HepG2 (cell line): Measurements from ENCODE around the gene UTS2R. TPM values are rescaled to one million over a fixed set of nuclear protein-coding genes. Genes with fewer than 3 reads are reported as not detected.

Experiments
- AHR ChIP-seq: IDR thresholded peaks from 2 replicates; pipeline ENCODE4 v1.6.1; 2018; ENCODE audit warnings: missing genetic modification reagents, missing compliant biosample characterization
- CBFB ChIP-seq: sonication (generic); formaldehyde crosslinking; IDR thresholded peaks from 2 replicates; pipeline ENCODE4 v1.4.0; 2020; ENCODE audit warnings: missing genetic modification reagents
- MEF2D ChIP-seq: sonication (generic); formaldehyde crosslinking; IDR thresholded peaks from 2 replicates; pipeline ENCODE4 v1.5.1; 2020; ENCODE audit warnings: mild to moderate bottlenecking, missing genetic modification reagents
- MYNN ChIP-seq: sonication (generic); formaldehyde crosslinking; IDR thresholded peaks from 2 replicates; pipeline ENCODE4 v1.4.0; 2020; ENCODE audit warnings: mild to moderate bottlenecking, low read depth, missing genetic modification reagents
- NFKBIZ ChIP-seq: IDR thresholded peaks from 2 replicates; pipeline ENCODE4 v1.6.1; 2018; ENCODE audit warnings: missing genetic modification reagents, missing compliant biosample characterization
- NONO ChIP-seq, 2 experiments: fragments of 450-650 bp in 1 of 2; sonication (generic) in 1 of 2; formaldehyde crosslinking in 1 of 2; IDR thresholded peaks in 1 of 2; conservative IDR thresholded peaks in 1 of 2; 2 replicates each; pipeline versions ENCODE4 v1.6.1 to v1.8.0; 2017 to 2022; ENCODE audit warnings: mild to moderate bottlenecking in 1 of 2, missing genetic modification reagents in 1 of 2, moderate library complexity in 1 of 2
- PRDM15 ChIP-seq: sonication (generic); formaldehyde crosslinking; IDR thresholded peaks from 2 replicates; pipeline ENCODE4 v1.4.0; 2020; ENCODE audit warnings: missing genetic modification reagents
- TBX2 ChIP-seq: sonication (generic); formaldehyde crosslinking; IDR thresholded peaks from 2 replicates; pipeline ENCODE4 v1.5.0; 2020; ENCODE audit warnings: missing genetic modification reagents, mild to moderate bottlenecking, borderline replicate concordance
- ZKSCAN8 ChIP-seq: IDR thresholded peaks from 2 replicates; pipeline ENCODE4 v1.6.1; 2016; ENCODE audit warnings: borderline replicate concordance, missing genetic modification reagents, missing compliant biosample characterization
- ZNF136 ChIP-seq: sonication (generic); formaldehyde crosslinking; IDR thresholded peaks from 2 replicates; pipeline ENCODE4 v1.8.1; 2022; ENCODE audit warnings: low read depth, mild to moderate bottlenecking, moderate library complexity, missing genetic modification reagents
- ZNF142 ChIP-seq: sonication (generic); formaldehyde crosslinking; IDR thresholded peaks from 2 replicates; pipeline ENCODE4 v1.4.0; 2020; ENCODE audit warnings: missing genetic modification reagents
- ZNF710 ChIP-seq: sonication (generic); formaldehyde crosslinking; IDR thresholded peaks from 2 replicates; pipeline ENCODE4 v1.5.0; 2020; ENCODE audit warnings: mild to moderate bottlenecking, missing genetic modification reagents, borderline replicate concordance
- polyA plus RNA-seq, 8 experiments: library from polyadenylated mRNA; depleted of rRNA in 3 of 8; stranded (reverse) in 7 of 8; unstranded in 1 of 8; fragments of >200 nt; fragmentation: Illumina TruSeq in 4 of 8; extraction: Trizol in 4 of 8; gene quantifications; 2 replicates each; pipeline versions ENCODE4 v1.2.1 to v1.2.3, GENCODE V29; 2011 to 2016; ENCODE audit warnings: low read depth in 4 of 8, missing spikeins in 1 of 8, mixed read lengths in 1 of 8; ENCODE audit not compliant: insufficient read depth in 1 of 8
- total RNA-seq, 5 experiments: library from RNA; depleted of rRNA; stranded (reverse); fragments of >200 nt; fragmentation: Illumina TruSeq; extraction: Trizol; gene quantifications; 2 replicates each; pipeline ENCODE4 v1.2.3, GENCODE V29; 2016; ENCODE audit warnings: low read depth in 1 of 5

UTS2R gene
- total and polyA plus RNA-seq, 2 of the 13 experiments (the other 11 are each of a cell fraction or from before 2014, with no cell fraction given): 0.13 to 0.15 TPM

GRCh38 chr17:82342361-82343079, 29.0 kb upstream of the UTS2R start (continued):
- TF ChIP-seq PRDM15 (CRISPR knock-in tag): peak; percentile 50; the same call in 1 of the 2 replicates
- TF ChIP-seq ZKSCAN8 (CRISPR knock-in tag): 0 out of 2 replicates have a peak, but pooled peaks have one; percentile 11
- 0 out of 2 replicates have a peak, but pooled peaks have one; percentile 35 for TF ChIP-seq TBX2 (CRISPR knock-in tag)
- TF ChIP-seq ZNF142 (CRISPR knock-in tag): 0 out of 2 replicates have a peak, but pooled peaks have one; percentile 16
- TF ChIP-seq AHR: 0 out of 2 replicates have a peak, but pooled peaks have one; percentile 19
- no peak for TF ChIP-seq ZNF136 (CRISPR knock-in tag)
- TF ChIP-seq MYNN (CRISPR knock-in tag): no peak
- no peak for TF ChIP-seq CBFB (CRISPR knock-in tag)
- 0 out of 2 replicates have a peak, but pooled peaks have one; percentile 1 for TF ChIP-seq MEF2D (CRISPR knock-in tag)
- TF ChIP-seq NONO (IDR thresholded peaks at IDR 0.05): no peak
- no peak for TF ChIP-seq NONO (CRISPR knock-in tag; conservative IDR thresholded peaks at IDR 0.05)
- TF ChIP-seq ZNF710 (CRISPR knock-in tag): peak; percentile 65; the same call in 1 of the 2 replicates
- no peak for TF ChIP-seq NFKBIZ
